Esophagus muscularis mucosa (tissue), 3 donors: ENCODE measurements around the gene PHACTR1.

Experiments
- CTCF ChIP-seq, 3 experiments: fragments of 200-600 bp in 2 of 3; fragments of 450-650 bp in 1 of 3; sonication (generic) in 2 of 3; IDR thresholded peaks; one replicate each; pipeline ENCODE4 v1.5.1; 2017 to 2019; ENCODE audit warnings: antibody characterized with exemption in 3 of 3, mild to moderate bottlenecking in 2 of 3, moderate library complexity in 1 of 3
- EP300 ChIP-seq: sonication (generic); formaldehyde crosslinking; IDR thresholded peaks from one replicate; pipeline ENCODE4 v1.6.1; 2017; ENCODE audit warnings: antibody characterized with exemption

GRCh38 chr6:12772416-12772815, 55.8 kb downstream of the PHACTR1 start:
- TF ChIP-seq CTCF (IDR thresholded peaks at IDR 0.05) (no peak), EP300 (no peak)
